ENCODE data around the gene POLN. TPM values are rescaled to one million over a fixed set of nuclear protein-coding genes. Genes with fewer than 3 reads are reported as not detected.

The POLN gene
- polyA plus RNA-seq, 2 donors = 0.59 to 0.81 TPM

DNA sequence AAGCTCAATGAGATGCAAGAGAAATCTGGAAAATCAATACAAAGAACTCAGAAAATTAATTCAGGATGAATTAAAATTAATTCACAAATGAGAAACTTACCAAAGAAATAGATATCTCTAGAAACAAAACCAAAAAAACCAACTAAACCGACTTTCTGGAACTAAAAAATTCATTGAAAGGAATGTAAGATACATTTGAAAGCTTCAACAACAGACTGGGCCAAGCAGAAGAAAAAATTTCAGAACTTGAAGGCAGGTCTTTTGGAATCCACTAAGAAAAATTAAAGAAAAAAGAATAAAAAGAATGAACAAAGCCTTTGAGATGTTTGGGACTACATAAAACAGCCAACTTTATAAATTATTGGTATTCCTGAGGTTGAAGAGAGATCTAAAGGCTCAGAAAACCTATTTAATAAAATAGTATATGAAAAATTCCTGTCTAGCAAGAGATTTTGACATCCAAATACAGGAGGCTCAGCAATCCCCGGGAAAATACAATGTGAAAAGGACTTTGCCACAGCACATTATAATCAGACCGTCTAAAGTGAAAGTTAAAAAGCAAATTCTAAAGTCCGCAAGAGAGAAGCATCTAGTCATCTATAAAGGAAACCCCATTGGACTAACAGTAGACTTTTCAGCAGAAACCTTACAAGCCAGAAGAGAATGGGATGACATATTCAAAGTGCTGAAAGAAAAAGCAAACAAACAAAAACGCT is 138.6 kb downstream of the POLN start:
- no peaks in the 10 kb centered on the region for H3K27me3 ChIP-seq (ENCODE audit: control insufficient read depth in 1 of 2, insufficient read depth in 2 of 2, low read length in 2 of 2)
- H3K4me1 ChIP-seq (ENCODE audit: control insufficient read depth in 2 of 2, insufficient read depth in 2 of 2, low read length in 1 of 2) = no peaks in the 10 kb centered on the region
- peak overlapping the region in 1 of 2 donors; percentile 5 for H3K4me3 ChIP-seq (ENCODE audit: low read depth in 1 of 2, low read length in 2 of 2)
- 87 to 92% methylated on average over 5 of the region's 5 CpGs for WGBS, 2 donors
- peaks cover 2 to 6% of the 10 kb centered on the region in 2 donors for H3K9me3 ChIP-seq (ENCODE audit: control insufficient read depth in 2 of 2, insufficient read depth in 1 of 2, low read depth in 1 of 2, low read length in 1 of 2)
- H3K36me3 ChIP-seq (ENCODE audit: control insufficient read depth in 2 of 2, insufficient read depth in 2 of 2, low read length in 1 of 2) = no peaks in the 10 kb centered on the region
- no peak overlapping the region for H3K27ac ChIP-seq (ENCODE audit: low read depth in 2 of 2, low read length in 1 of 2)

DNA sequence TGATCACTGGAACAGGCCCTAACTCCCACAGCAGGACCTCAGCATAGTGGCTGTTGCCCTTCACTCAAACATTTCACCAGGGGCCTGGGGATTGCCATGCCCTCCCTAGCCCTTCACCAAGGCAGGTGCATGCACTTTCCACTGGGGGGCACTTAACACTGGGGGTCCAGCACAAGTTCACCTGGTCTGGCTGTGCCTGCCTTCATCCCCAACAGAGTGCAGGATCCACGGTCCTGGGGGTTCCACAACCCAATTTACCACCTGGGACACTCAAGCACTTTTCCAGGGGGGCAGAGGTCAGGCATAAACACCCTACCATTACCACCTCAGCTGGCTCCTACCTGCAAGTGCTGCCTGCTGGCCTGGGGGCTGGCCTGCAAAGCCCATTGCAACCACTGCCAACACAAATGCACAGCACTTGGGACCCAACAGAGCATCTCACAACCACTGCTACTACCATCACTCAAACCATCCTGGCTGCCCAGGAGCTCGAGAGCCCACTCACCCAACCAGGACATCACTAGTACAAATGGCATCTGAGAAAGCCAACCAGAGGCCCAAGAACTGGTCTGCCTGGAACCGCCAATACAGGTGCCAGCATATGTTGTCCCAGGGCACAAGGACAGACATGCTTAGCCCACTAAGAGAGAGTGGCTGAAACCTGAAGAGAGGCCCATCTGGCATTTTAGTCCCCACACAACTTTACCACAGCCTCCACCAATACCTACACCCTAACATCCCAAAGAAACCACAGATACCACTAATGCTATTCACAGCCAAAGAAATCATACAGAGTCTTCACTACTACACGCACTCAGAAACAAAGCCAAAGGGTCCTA is 139.7 kb downstream of the POLN start:
- no peaks in the 10 kb centered on the region for H3K36me3 ChIP-seq (ENCODE audit: control insufficient read depth in 2 of 2, insufficient read depth in 2 of 2, low read length in 1 of 2)
- WGBS, 2 donors = 77 to 81% methylated on average over 4 of the region's 4 CpGs

DNA sequence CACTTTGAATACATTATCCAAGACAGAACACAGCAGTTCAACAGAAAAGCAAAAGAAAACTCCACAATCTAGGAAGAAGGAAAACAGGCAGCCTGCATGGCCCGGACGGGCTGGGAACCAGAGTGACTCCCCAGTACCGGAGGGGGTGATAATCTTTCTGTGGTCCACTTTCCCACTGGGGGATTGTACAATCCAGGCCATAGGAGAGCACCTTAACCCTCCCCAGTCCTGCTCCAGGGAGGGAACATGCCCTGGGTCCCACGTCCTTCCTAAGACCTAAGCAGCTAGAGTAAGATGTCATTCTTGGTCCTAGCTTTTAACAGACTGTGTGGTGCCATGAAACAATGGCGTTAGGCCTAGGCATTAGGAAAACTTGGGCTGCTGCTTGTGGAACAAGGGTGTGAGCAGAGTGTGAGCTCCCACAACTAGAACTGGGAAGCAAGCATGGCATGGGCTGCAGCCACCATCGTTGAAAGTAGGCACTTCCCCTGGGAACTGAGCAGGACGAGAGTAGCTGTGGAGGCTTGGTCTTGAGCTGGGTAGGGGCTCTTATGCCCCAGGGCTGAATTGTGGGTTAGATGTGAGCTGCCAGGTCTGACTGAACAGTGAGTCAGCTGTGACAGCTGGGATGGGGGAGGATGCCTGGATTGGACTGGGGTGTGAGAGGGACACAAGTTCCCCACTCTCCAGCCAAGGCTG is 140.4 kb downstream of the POLN start:
- peaks cover 2 to 6% of the 10 kb centered on the region in 2 donors for H3K9me3 ChIP-seq (ENCODE audit: control insufficient read depth in 2 of 2, insufficient read depth in 1 of 2, low read depth in 1 of 2, low read length in 1 of 2)
- H3K4me3 ChIP-seq (ENCODE audit: low read depth in 1 of 2, low read length in 2 of 2) = no peak overlapping the region
- H3K27ac ChIP-seq (ENCODE audit: low read depth in 2 of 2, low read length in 1 of 2) = no peak overlapping the region
- no peaks in the 10 kb centered on the region for H3K4me1 ChIP-seq (ENCODE audit: control insufficient read depth in 2 of 2, insufficient read depth in 2 of 2, low read length in 1 of 2)
- 90 to 97% methylated on average over 7 of the region's 7 CpGs for WGBS, 2 donors
- no peaks in the 10 kb centered on the region for H3K27me3 ChIP-seq (ENCODE audit: control insufficient read depth in 1 of 2, insufficient read depth in 2 of 2, low read length in 2 of 2)
- H3K36me3 ChIP-seq (ENCODE audit: control insufficient read depth in 2 of 2, insufficient read depth in 2 of 2, low read length in 1 of 2) = no peaks in the 10 kb centered on the region

More for the DNA sequence above, 139.7 kb downstream of the POLN start:
- H3K4me1 ChIP-seq (ENCODE audit: control insufficient read depth in 2 of 2, insufficient read depth in 2 of 2, low read length in 1 of 2) = no peaks in the 10 kb centered on the region
- H3K9me3 ChIP-seq (ENCODE audit: control insufficient read depth in 2 of 2, insufficient read depth in 1 of 2, low read depth in 1 of 2, low read length in 1 of 2) = peaks cover 2 to 6% of the 10 kb centered on the region in 2 donors
- no peak overlapping the region for H3K4me3 ChIP-seq (ENCODE audit: low read depth in 1 of 2, low read length in 2 of 2)
- no peaks in the 10 kb centered on the region for H3K27me3 ChIP-seq (ENCODE audit: control insufficient read depth in 1 of 2, insufficient read depth in 2 of 2, low read length in 2 of 2)
- no peak overlapping the region for H3K27ac ChIP-seq (ENCODE audit: low read depth in 2 of 2, low read length in 1 of 2)

DNA sequence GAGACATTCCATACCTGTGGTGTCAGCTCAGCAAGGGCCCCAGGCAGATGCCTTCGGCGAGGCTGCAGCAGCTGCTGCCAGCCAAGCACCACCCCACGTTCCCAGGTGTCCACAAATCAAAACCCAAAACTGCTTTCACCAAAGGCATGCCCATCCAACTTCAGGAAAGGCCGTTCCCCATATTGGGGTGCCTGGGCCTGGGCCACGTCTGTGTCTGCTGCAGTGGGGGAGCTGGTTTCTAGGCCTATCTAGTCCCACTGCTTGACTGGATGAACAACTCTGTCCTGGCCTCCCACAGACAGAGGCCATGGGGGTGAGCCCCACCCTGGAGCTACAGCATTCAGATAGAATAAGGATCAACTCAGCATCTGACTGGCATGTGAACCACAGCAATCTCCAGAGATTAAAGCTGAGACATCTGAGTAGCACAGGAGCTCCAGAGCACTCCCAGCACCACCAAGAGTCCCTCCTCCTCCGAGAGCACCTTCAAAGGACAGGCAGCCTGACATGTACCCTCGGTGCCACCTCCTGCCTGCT is 145.8 kb downstream of the POLN start:
- H3K36me3 ChIP-seq (ENCODE audit: control insufficient read depth in 2 of 2, insufficient read depth in 2 of 2, low read length in 1 of 2) = no peaks in the 10 kb centered on the region
- H3K4me3 ChIP-seq (ENCODE audit: low read depth in 1 of 2, low read length in 2 of 2) = no peak overlapping the region
- 82 to 85% methylated on average over 7 of the region's 7 CpGs for WGBS, 2 donors
- H3K27ac ChIP-seq (ENCODE audit: low read depth in 2 of 2, low read length in 1 of 2) = no peak overlapping the region
- H3K9me3 ChIP-seq (ENCODE audit: control insufficient read depth in 2 of 2, insufficient read depth in 1 of 2, low read depth in 1 of 2, low read length in 1 of 2) = peaks cover 3 to 10% of the 10 kb centered on the region in 2 donors
- H3K27me3 ChIP-seq (ENCODE audit: control insufficient read depth in 1 of 2, insufficient read depth in 2 of 2, low read length in 2 of 2) = no peaks in the 10 kb centered on the region
- no peaks in the 10 kb centered on the region for H3K4me1 ChIP-seq (ENCODE audit: control insufficient read depth in 2 of 2, insufficient read depth in 2 of 2, low read length in 1 of 2)

DNA sequence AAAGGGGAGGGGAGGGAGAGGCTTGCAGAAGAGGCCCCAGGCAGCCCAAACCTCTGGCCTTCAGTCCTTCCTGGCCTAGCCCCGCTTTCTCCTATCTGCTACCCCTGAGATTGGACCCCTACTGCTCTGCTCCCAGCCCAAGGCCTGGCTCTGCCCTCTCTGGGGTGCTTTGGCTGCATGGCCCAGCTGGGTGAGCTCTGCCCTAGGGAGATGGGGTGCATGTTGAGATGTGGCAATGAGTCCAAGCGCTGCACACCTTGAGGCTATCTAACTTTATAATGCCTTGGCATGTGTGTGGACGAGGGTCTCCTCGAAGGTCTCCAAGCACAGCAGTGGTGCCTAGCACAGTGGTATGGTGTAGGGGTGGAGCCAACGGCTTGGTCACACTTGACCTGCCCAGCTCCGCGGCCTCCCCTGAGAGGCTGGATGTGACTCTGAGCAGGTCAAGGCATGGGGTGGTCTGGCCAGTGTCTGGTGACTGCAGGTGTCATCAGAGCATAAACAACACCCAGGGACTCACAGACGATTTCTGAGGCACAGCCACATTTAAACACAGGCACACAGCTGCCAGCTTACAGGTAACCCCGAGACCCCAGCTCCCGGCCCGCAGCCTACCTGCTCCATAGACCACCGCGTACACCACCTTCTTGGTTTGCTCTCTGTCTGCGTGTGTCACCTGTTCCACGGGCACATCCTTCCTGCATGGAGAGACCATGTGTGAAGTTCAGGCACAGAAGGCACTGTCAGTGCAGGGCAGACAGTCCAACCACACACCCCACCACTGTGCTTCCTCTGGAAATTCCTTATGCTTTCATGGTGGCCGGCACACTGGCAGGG is 146.5 kb downstream of the POLN start:
- WGBS, 2 donors = 91 to 93% methylated on average over 16 of the region's 16 CpGs
- no peaks in the 10 kb centered on the region for H3K4me1 ChIP-seq (ENCODE audit: control insufficient read depth in 2 of 2, insufficient read depth in 2 of 2, low read length in 1 of 2)
- H3K27ac ChIP-seq (ENCODE audit: low read depth in 2 of 2, low read length in 1 of 2) = no peak overlapping the region
- peaks cover 3 to 10% of the 10 kb centered on the region in 2 donors for H3K9me3 ChIP-seq (ENCODE audit: control insufficient read depth in 2 of 2, insufficient read depth in 1 of 2, low read depth in 1 of 2, low read length in 1 of 2)
- no peaks in the 10 kb centered on the region for H3K36me3 ChIP-seq (ENCODE audit: control insufficient read depth in 2 of 2, insufficient read depth in 2 of 2, low read length in 1 of 2)
- no peaks in the 10 kb centered on the region for H3K27me3 ChIP-seq (ENCODE audit: control insufficient read depth in 1 of 2, insufficient read depth in 2 of 2, low read length in 2 of 2)
- H3K4me3 ChIP-seq (ENCODE audit: low read depth in 1 of 2, low read length in 2 of 2) = no peak overlapping the region

DNA sequence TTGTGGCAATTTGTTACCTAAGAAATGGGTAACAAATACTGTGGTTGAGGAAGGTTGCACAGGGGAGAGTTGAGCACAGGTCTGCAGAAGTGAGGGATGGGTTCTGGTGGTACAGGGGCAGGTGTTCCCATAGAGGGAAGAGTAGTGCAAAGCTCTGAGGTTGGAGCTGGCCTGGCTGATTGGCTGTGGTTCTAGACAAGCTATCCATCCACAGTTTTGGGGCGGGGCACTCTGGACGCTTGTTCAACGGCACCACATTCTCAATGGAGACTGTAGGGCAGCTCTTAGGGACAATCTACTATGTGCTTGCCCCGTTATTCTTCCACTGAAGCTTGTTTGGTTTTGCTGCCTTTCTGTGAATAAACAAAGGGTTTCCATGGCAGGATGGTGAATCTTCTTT is 147.4 kb downstream of the POLN start:
- H3K27ac ChIP-seq (ENCODE audit: low read depth in 2 of 2, low read length in 1 of 2) = no peak overlapping the region
- H3K27me3 ChIP-seq (ENCODE audit: control insufficient read depth in 1 of 2, insufficient read depth in 2 of 2, low read length in 2 of 2) = no peaks in the 10 kb centered on the region
- WGBS, 2 donors = 84 to 89% methylated on average over 4 of the region's 4 CpGs
- no peaks in the 10 kb centered on the region for H3K4me1 ChIP-seq (ENCODE audit: control insufficient read depth in 2 of 2, insufficient read depth in 2 of 2, low read length in 1 of 2)
- H3K4me3 ChIP-seq (ENCODE audit: low read depth in 1 of 2, low read length in 2 of 2) = no peak overlapping the region
- H3K9me3 ChIP-seq (ENCODE audit: control insufficient read depth in 2 of 2, insufficient read depth in 1 of 2, low read depth in 1 of 2, low read length in 1 of 2) = peaks cover 3 to 10% of the 10 kb centered on the region in 2 donors
- no peaks in the 10 kb centered on the region for H3K36me3 ChIP-seq (ENCODE audit: control insufficient read depth in 2 of 2, insufficient read depth in 2 of 2, low read length in 1 of 2)

DNA sequence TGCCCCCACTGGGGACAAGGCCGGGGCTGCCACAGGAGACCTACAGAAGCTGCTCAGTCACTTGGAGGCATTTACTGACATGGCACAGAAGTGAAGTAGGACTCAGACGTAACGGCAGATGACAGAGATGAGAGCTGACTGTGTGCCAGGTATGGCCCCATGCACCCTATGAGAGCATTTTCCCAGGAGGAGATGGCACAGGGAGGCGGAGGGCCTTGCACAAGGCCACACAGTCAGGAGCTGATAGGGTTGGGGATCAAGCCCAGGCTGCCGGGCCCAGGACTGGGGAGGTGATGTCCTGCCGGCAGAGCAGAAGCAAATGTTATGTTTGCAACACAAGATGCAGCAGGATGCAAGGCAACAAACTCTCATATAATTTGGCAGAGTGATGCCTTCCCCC is 148.7 kb downstream of the POLN start:
- no peak overlapping the region for H3K4me3 ChIP-seq (ENCODE audit: low read depth in 1 of 2, low read length in 2 of 2)
- H3K9me3 ChIP-seq (ENCODE audit: control insufficient read depth in 2 of 2, insufficient read depth in 1 of 2, low read depth in 1 of 2, low read length in 1 of 2) = peaks cover 3 to 10% of the 10 kb centered on the region in 2 donors
- H3K36me3 ChIP-seq (ENCODE audit: control insufficient read depth in 2 of 2, insufficient read depth in 2 of 2, low read length in 1 of 2) = no peaks in the 10 kb centered on the region
- H3K27me3 ChIP-seq (ENCODE audit: control insufficient read depth in 1 of 2, insufficient read depth in 2 of 2, low read length in 2 of 2) = no peaks in the 10 kb centered on the region
- no peak overlapping the region for H3K27ac ChIP-seq (ENCODE audit: low read depth in 2 of 2, low read length in 1 of 2)
- no peaks in the 10 kb centered on the region for H3K4me1 ChIP-seq (ENCODE audit: control insufficient read depth in 2 of 2, insufficient read depth in 2 of 2, low read length in 1 of 2)
- 89 to 95% methylated on average over 6 of the region's 6 CpGs for WGBS, 2 donors

DNA sequence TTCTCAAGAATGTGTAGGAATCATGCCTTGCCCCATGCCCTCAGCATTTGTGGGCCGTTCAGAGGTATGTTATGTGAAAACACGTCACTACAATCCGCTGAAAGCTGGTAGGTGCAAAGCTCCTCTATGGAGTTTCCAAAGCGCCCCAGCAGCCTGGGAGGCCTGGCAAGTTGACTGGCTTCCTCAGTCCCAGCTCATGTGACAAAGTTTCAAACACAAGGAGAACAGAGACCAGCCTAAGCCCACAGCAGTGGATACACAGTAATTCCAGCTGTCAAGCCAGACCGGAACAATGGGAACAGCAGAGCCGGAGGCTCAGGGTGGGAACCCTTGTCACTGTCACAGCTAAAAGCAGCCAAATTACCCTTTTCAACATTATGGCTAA is 149.3 kb downstream of the POLN start:
- 89 to 93% methylated on average over 6 of the region's 6 CpGs for WGBS, 2 donors
- Histone ChIP-seq H3K27ac (ENCODE audit: low read depth in 2 of 2, low read length in 1 of 2) (no peak overlapping the region), H3K4me3 (ENCODE audit: low read depth in 1 of 2, low read length in 2 of 2) (no peak overlapping the region)

More for the DNA sequence above, 149.3 kb downstream of the POLN start:
- no peaks in the 10 kb centered on the region for H3K27me3 ChIP-seq (ENCODE audit: control insufficient read depth in 1 of 2, insufficient read depth in 2 of 2, low read length in 2 of 2)
- no peaks in the 10 kb centered on the region for H3K36me3 ChIP-seq (ENCODE audit: control insufficient read depth in 2 of 2, insufficient read depth in 2 of 2, low read length in 1 of 2)
- peaks cover 3 to 10% of the 10 kb centered on the region in 2 donors for H3K9me3 ChIP-seq (ENCODE audit: control insufficient read depth in 2 of 2, insufficient read depth in 1 of 2, low read depth in 1 of 2, low read length in 1 of 2)
- no peaks in the 10 kb centered on the region for H3K4me1 ChIP-seq (ENCODE audit: control insufficient read depth in 2 of 2, insufficient read depth in 2 of 2, low read length in 1 of 2)

All from esophagus (tissue), 2 donors.